ENCODE measurements around the gene ADARB2. TPM values are rescaled to one million over a fixed set of nuclear protein-coding genes. Genes with fewer than 3 reads are reported as not detected.
"Not testable (repeated sequence)": the region's sequence is repeated elsewhere in the genome, so short reads cannot be mapped to it uniquely, and the experiment has no call there.

The ADARB2 gene
- total RNA-seq, 4 donors from 2014 or later = 1.3 to 5.4 (median 1.8) TPM

GRCh38 chr10:1778375-1778969 is 41.1 kb upstream of the ADARB2 start:
- TF ChIP-seq EP300 (IDR thresholded peaks at IDR 0.05) = no peak
- no peak for TF ChIP-seq POLR2A (IDR thresholded peaks at IDR 0.05)
- TF ChIP-seq, protein P1, sequence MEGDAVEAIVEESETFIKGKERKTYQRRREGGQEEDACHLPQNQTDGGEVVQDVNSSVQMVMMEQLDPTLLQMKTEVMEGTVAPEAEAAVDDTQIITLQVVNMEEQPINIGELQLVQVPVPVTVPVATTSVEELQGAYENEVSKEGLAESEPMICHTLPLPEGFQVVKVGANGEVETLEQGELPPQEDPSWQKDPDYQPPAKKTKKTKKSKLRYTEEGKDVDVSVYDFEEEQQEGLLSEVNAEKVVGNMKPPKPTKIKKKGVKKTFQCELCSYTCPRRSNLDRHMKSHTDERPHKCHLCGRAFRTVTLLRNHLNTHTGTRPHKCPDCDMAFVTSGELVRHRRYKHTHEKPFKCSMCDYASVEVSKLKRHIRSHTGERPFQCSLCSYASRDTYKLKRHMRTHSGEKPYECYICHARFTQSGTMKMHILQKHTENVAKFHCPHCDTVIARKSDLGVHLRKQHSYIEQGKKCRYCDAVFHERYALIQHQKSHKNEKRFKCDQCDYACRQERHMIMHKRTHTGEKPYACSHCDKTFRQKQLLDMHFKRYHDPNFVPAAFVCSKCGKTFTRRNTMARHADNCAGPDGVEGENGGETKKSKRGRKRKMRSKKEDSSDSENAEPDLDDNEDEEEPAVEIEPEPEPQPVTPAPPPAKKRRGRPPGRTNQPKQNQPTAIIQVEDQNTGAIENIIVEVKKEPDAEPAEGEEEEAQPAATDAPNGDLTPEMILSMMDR (IDR thresholded peaks at IDR 0.05) = no peak
- no peak for TF ChIP-seq POLR2AphosphoS5 (IDR thresholded peaks at IDR 0.05)
- Histone ChIP-seq H3K27me3 (peaks cover 14% of the 10 kb centered on the region), H3K36me3 (no peaks in the 10 kb centered on the region), H3K4me1 (no peaks in the 10 kb centered on the region), H3K4me3 (no peak overlapping the region), H3K9me3 (peaks cover 0 to 4% (median 0%) of the 10 kb centered on the region in 3 donors), H3K27ac (no peak overlapping the region)
- no peak for ATAC-seq
- whole genome bisulfite sequencing, 2 donors (ENCODE audit: low coverage in 1 of 2) = 72 to 86% methylated on average over 9 to 10 of the region's 11 CpGs

GRCh38 chr10:1776127-1776662 is 38.9 kb upstream of the ADARB2 start:
- TF ChIP-seq POLR2AphosphoS5 (IDR thresholded peaks at IDR 0.05) (no peak), POLR2A (IDR thresholded peaks at IDR 0.05) (no peak), EP300 (IDR thresholded peaks at IDR 0.05) (no peak)
- TF ChIP-seq, protein P1 (IDR thresholded peaks at IDR 0.05) = no peak
- 82 to 100% methylated on average over 2 to 12 of the region's 14 CpGs for WGBS, 2 donors (ENCODE audit: low coverage in 1 of 2)
- no peak for ATAC-seq

GRCh38 chr10:1774796-1775195 is 37.5 kb upstream of the ADARB2 start:
- no peak overlapping the region for H3K27ac ChIP-seq
- H3K36me3 ChIP-seq = no peaks in the 10 kb centered on the region
- H3K4me3 ChIP-seq = no peak overlapping the region
- no peaks in the 10 kb centered on the region for H3K4me1 ChIP-seq
- H3K27me3 ChIP-seq = peaks cover 13% of the 10 kb centered on the region
- WGBS, 2 donors (ENCODE audit: low coverage in 1 of 2) = 22 to 45% methylated on average over 3 to 5 of the region's 5 CpGs
- no peak for TF ChIP-seq POLR2A (IDR thresholded peaks at IDR 0.05)
- no peak for TF ChIP-seq EP300 (IDR thresholded peaks at IDR 0.05)
- TF ChIP-seq, protein P1 (IDR thresholded peaks at IDR 0.05) = no peak
- H3K9me3 ChIP-seq = no peaks in the 10 kb centered on the region
- no peak for ATAC-seq

More at GRCh38 chr10:1776127-1776662, 38.9 kb upstream of the ADARB2 start:
- no peaks in the 10 kb centered on the region for H3K4me1 ChIP-seq
- no peaks in the 10 kb centered on the region for H3K36me3 ChIP-seq
- H3K27ac ChIP-seq = no peak overlapping the region
- no peak overlapping the region for H3K4me3 ChIP-seq
- H3K27me3 ChIP-seq = peaks cover 20% of the 10 kb centered on the region
- no peaks in the 10 kb centered on the region for H3K9me3 ChIP-seq

DNA sequence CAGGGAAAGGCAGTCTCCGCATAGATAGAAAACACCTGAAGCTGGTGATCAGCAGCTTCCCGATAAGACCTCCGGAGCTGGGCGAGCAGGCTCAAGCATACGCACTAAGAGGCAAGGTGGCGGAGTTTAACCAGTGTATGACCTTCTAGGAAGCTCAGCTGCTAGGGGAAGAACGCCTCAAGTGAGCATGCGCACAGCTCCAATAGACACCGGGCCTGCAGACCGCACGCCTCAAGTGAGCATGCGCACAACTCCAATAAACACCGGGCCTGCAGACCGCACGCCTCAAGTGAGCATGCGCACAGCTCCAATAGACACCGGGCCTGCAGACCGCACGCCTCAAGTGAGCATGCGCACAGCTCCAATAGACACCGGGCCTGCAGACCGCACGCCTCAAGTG is 35.9 kb upstream of the ADARB2 start:
- not testable (repeated sequence) for H3K27me3 ChIP-seq, H3K4me3 ChIP-seq, H3K4me1 ChIP-seq, ATAC-seq, H3K27ac ChIP-seq, H3K36me3 ChIP-seq, H3K9me3 ChIP-seq
- WGBS, 2 donors (ENCODE audit: low coverage in 1 of 2) = 83% methylated on average over 6 of the region's 23 CpGs; no CpG with 5 or more reads in 1 of the 2 donors

- WGBS, 2 donors (ENCODE audit: low coverage in 1 of 2) = 84% methylated on average over 6 of the region's 10 CpGs; no CpG with 5 or more reads in 1 of the 2 donors
- H3K27ac ChIP-seq = no peak overlapping the region
Measured at GRCh38 chr10:1766049-1766448, 28.7 kb upstream of the ADARB2 start.

More at GRCh38 chr10:1766049-1766448, 28.7 kb upstream of the ADARB2 start:
- H3K4me3 ChIP-seq = no peak overlapping the region
- no peaks in the 10 kb centered on the region for H3K4me1 ChIP-seq
- TF ChIP-seq POLR2A (IDR thresholded peaks at IDR 0.05) (no peak), POLR2AphosphoS5 (IDR thresholded peaks at IDR 0.05) (no peak), EP300 (IDR thresholded peaks at IDR 0.05) (no peak)
- TF ChIP-seq, protein P1 (IDR thresholded peaks at IDR 0.05) = no peak
- no peaks in the 10 kb centered on the region for H3K9me3 ChIP-seq
- H3K27me3 ChIP-seq = no peaks in the 10 kb centered on the region
- no peaks in the 10 kb centered on the region for H3K36me3 ChIP-seq
- no peak for ATAC-seq
